K562 (cell line): ENCODE measurements around the gene HCRT. TPM values are rescaled to one million over a fixed set of nuclear protein-coding genes. Genes with fewer than 3 reads are reported as not detected.

Experiments used
- CC2D1A ChIP-seq: fragments of 450-650 bp; IDR thresholded peaks from 2 replicates; pipeline ENCODE4 v1.6.1; 2017; ENCODE audit warnings: mild to moderate bottlenecking
- CCAR2 ChIP-seq: fragments of 200-400 bp; formaldehyde crosslinking; IDR thresholded peaks from 2 replicates; pipeline ENCODE4 v1.6.1; 2017; ENCODE audit warnings: mild to moderate bottlenecking, low read depth, low read length
- ELF2 ChIP-seq: fragments of 250-450 bp; sonication (Bioruptor Pico); IDR thresholded peaks from 2 replicates; pipeline ENCODE4 v1.5.0; 2021; ENCODE audit warnings: mild to moderate bottlenecking
- ELF4 ChIP-seq: fragments of 450-650 bp; formaldehyde crosslinking; IDR thresholded peaks from 2 replicates; pipeline ENCODE4 v1.4.0; 2022; ENCODE audit warnings: missing genetic modification characterization
- FOXJ3 ChIP-seq: sonication (generic); formaldehyde crosslinking; IDR thresholded peaks from 2 replicates; pipeline ENCODE4 v1.4.0; 2020; ENCODE audit warnings: mild to moderate bottlenecking, missing genetic modification reagents
- HDAC3 ChIP-seq: fragments of 450-650 bp; IDR thresholded peaks from 2 replicates; pipeline ENCODE4 v1.6.1; 2018; ENCODE audit warnings: borderline replicate concordance, mild to moderate bottlenecking, moderate library complexity; ENCODE audit not compliant: partially characterized antibody
- HNRNPL ChIP-seq: fragments of 200-400 bp; formaldehyde crosslinking; IDR thresholded peaks from 2 replicates; pipeline ENCODE4 v1.6.1; 2017; ENCODE audit warnings: low read depth, mild to moderate bottlenecking, low read length
- IRF2 ChIP-seq: sonication (generic); formaldehyde crosslinking; IDR thresholded peaks from 2 replicates; pipeline ENCODE4 v1.8.1; 2022; ENCODE audit warnings: mild to moderate bottlenecking, missing genetic modification reagents
- KAT8 ChIP-seq: fragments of 450-650 bp; IDR thresholded peaks from 2 replicates; pipeline ENCODE4 v1.6.1; 2016; ENCODE audit warnings: low read depth, mild to moderate bottlenecking
- MXI1 ChIP-seq: IDR thresholded peaks from 2 replicates; pipeline ENCODE4 v1.6.1; 2011; ENCODE audit warnings: low read depth, mild to moderate bottlenecking, improper control_type of control experiment, low read length
- PRMT5 ChIP-seq: sonication (generic); formaldehyde crosslinking; IDR thresholded peaks from 2 replicates; pipeline ENCODE4 v1.5.0; 2020; ENCODE audit warnings: missing genetic modification reagents
- TFAM ChIP-seq: fragments of 250-450 bp; sonication (Bioruptor Pico); conservative IDR thresholded peaks from 2 replicates; pipeline ENCODE4 v1.5.0; 2021; ENCODE audit warnings: mild to moderate bottlenecking, moderate library complexity
- TOE1 ChIP-seq, 2 experiments: fragments of 450-650 bp in 1 of 2; sonication (generic) in 1 of 2; formaldehyde crosslinking in 1 of 2; IDR thresholded peaks; 2 replicates each; pipeline versions ENCODE4 v1.7.1 to v1.8.0; 2016 to 2022; ENCODE audit warnings: borderline replicate concordance in 2 of 2, mild to moderate bottlenecking in 2 of 2, antibody characterized with exemption in 1 of 2, inconsistent platforms in 1 of 2, low read depth in 1 of 2, missing genetic modification reagents in 1 of 2, moderate library complexity in 1 of 2
- ZSCAN29 ChIP-seq: fragments of 450-650 bp; IDR thresholded peaks from 2 replicates; pipeline ENCODE4 v1.6.1; 2017
- polyA plus RNA-seq, 8 experiments: library from polyadenylated mRNA; depleted of rRNA in 4 of 8; stranded (reverse) in 5 of 8; unstranded in 3 of 8; fragments of >200 nt; fragmentation: Nextera tagmentation in 2 of 8; fragmentation: Illumina TruSeq in 1 of 8; extraction: Ambion mirVana in 2 of 8; extraction: Trizol in 1 of 8; gene quantifications; 2 replicates each; pipeline versions ENCODE4 v1.2.1 to v1.2.3, GENCODE V29; 2011 to 2014; ENCODE audit warnings: inconsistent platforms in 1 of 8, missing spikeins in 1 of 8
- total RNA-seq, 7 experiments: library from RNA; depleted of rRNA in 6 of 7; stranded (reverse); fragments of >200 nt in 6 of 7; fragmentation: Illumina TruSeq in 2 of 7; extraction: Trizol in 2 of 7; gene quantifications; 2 replicates each; pipeline versions ENCODE4 v1.2.1 to v1.2.3, GENCODE V29; 2011 to 2021; ENCODE audit warnings: low replicate concordance in 1 of 7
- TF ChIP-seq, protein P1 (sequence below): fragments of 450-650 bp; IDR thresholded peaks from 2 replicates; pipeline ENCODE4 v1.6.1; 2016; ENCODE audit warnings: antibody characterized with exemption
- TF ChIP-seq, protein P2 (sequence below): IDR thresholded peaks from 2 replicates; pipeline ENCODE4 v1.6.1; 2012; ENCODE audit warnings: low read depth, low read length, improper control_type of control experiment, borderline replicate concordance
- TF ChIP-seq, protein P3 (sequence below): fragments of 450-650 bp; formaldehyde crosslinking; IDR thresholded peaks from 2 replicates; pipeline ENCODE4 v1.4.0; 2022; ENCODE audit warnings: mild to moderate bottlenecking, moderate library complexity
- TF ChIP-seq, protein P4 (sequence below): fragments of 250-450 bp; sonication (Bioruptor Pico); IDR thresholded peaks from 2 replicates; pipeline ENCODE4 v1.6.1; 2021; ENCODE audit warnings: mild to moderate bottlenecking
- TF ChIP-seq, protein P5 (sequence below): fragments of 250-450 bp; sonication (Bioruptor Pico); IDR thresholded peaks from 2 replicates; pipeline ENCODE4 v1.4.0; 2020; ENCODE audit warnings: mild to moderate bottlenecking, moderate library complexity
- TF ChIP-seq, protein P6 (sequence below): fragments of 250-450 bp; sonication (Bioruptor Pico); IDR thresholded peaks from 2 replicates; pipeline ENCODE4 v1.8.0; 2021; ENCODE audit warnings: moderate library complexity, mild to moderate bottlenecking, inconsistent platforms

The HCRT gene
- total and polyA plus RNA-seq, 9 of the 15 experiments (the other 6 are each of a cell fraction or from before 2014, with no cell fraction given): not detected

DNA sequence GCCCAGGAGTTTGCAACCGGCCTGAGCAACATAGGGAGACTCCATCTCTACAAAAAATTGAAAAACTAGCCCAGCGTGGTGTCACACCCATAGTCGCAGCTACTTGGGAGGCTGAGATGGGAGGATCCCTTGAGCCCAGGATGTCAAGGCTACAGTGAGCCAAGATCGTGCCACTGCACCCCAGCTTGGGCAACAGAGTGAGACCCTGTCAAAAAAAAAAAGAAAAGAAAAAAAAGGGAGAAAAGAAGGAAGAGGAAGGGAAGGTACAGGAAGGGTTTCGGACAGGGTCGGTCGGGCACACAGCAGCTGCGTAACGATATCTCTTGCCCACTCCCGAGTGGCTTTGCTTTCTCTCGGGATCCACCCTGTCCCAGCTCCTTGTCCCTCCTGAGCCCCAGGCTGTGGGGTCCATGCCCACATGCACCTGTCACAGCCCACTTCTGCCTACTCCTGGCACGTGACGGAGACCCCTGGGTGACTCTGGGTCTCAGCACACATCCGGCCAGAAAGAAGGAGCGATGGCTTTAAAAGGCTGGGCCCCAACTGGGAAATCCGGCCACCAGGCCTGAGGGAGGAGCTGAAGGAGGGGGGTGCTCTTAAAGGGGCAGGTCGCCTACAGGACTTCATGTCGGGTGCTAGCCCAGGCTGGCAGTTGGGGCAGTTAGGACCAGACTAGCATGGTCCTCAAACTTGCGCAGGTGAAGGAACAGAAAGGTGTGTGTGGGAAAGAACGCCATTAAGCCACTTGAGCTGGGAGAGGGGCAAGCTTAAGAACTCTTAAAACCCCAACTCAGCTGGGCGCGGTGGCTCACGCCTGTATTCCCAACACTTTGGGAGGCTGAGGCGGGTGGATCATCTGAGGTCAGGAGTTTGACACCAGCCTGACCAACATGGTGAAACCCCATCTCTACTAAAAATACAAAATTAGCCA, 9.0 kb upstream of the HCRT start, which contains the start of gene GHDC (continued):
- TF ChIP-seq, protein P1, sequence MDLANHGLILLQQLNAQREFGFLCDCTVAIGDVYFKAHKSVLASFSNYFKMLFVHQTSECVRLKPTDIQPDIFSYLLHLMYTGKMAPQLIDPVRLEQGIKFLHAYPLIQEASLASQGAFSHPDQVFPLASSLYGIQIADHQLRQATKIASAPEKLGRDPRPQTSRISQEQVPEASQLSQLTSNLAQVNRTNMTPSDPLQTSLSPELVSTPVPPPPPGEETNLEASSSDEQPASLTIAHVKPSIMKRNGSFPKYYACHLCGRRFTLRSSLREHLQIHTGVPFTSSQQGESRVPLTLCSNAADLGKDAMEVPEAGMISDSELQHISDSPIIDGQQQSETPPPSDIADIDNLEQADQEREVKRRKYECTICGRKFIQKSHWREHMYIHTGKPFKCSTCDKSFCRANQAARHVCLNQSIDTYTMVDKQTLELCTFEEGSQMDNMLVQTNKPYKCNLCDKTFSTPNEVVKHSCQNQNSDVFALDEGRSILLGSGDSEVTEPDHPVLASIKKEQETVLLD: peak; percentile 45; the same call in 1 of the 2 replicates
- TF ChIP-seq TOE1 (IDR thresholded peaks at IDR 0.05; ENCODE audit: borderline replicate concordance) (peak; percentile 98), TOE1 (CRISPR knock-in tag; IDR thresholded peaks at IDR 0.05; ENCODE audit: borderline replicate concordance, low read depth) (no peak), FOXJ3 (CRISPR knock-in tag) (no peak), ZSCAN29 (no peak), HNRNPL (no peak), IRF2 (CRISPR knock-in tag) (no peak), CC2D1A (no peak; the same call in 1 of the 2 replicates), CCAR2 (no peak), ELF4 (CRISPR knock-in tag) (no peak), TFAM (CRISPR knock-in tag) (no peak), ELF2 (CRISPR knock-in tag) (peak; percentile 63; the same call in 1 of the 2 replicates), KAT8 (no peak), MXI1 (no peak), PRMT5 (CRISPR knock-in tag) (no peak), HDAC3 (no peak)
- TF ChIP-seq, protein P2, sequence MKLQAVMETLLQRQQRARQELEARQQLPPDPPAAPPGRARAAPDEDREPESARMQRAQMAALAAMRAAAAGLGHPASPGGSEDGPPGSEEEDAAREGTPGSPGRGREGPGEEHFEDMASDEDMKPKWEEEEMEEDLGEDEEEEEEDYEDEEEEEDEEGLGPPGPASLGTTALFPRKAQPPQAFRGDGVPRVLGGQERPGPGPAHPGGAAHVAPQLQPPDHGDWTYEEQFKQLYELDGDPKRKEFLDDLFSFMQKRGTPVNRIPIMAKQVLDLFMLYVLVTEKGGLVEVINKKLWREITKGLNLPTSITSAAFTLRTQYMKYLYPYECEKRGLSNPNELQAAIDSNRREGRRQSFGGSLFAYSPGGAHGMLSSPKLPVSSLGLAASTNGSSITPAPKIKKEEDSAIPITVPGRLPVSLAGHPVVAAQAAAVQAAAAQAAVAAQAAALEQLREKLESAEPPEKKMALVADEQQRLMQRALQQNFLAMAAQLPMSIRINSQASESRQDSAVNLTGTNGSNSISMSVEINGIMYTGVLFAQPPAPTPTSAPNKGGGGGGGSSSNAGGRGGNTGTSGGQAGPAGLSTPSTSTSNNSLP: no peak
- TF ChIP-seq, protein P3, sequence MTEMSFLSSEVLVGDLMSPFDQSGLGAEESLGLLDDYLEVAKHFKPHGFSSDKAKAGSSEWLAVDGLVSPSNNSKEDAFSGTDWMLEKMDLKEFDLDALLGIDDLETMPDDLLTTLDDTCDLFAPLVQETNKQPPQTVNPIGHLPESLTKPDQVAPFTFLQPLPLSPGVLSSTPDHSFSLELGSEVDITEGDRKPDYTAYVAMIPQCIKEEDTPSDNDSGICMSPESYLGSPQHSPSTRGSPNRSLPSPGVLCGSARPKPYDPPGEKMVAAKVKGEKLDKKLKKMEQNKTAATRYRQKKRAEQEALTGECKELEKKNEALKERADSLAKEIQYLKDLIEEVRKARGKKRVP: no peak
- TF ChIP-seq, protein P4, sequence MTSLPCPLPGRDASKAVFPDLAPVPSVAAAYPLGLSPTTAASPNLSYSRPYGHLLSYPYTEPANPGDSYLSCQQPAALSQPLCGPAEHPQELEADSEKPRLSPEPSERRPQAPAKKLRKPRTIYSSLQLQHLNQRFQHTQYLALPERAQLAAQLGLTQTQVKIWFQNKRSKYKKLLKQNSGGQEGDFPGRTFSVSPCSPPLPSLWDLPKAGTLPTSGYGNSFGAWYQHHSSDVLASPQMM (CRISPR knock-in tag): no peak
- TF ChIP-seq, protein P5, sequence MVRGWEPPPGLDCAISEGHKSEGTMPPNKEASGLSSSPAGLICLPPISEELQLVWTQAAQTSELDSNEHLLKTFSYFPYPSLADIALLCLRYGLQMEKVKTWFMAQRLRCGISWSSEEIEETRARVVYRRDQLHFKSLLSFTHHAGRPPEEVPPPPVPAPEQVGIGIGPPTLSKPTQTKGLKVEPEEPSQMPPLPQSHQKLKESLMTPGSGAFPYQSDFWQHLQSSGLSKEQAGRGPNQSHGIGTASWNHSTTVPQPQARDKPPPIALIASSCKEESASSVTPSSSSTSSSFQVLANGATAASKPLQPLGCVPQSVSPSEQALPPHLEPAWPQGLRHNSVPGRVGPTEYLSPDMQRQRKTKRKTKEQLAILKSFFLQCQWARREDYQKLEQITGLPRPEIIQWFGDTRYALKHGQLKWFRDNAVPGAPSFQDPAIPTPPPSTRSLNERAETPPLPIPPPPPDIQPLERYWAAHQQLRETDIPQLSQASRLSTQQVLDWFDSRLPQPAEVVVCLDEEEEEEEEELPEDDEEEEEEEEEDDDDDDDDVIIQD (CRISPR knock-in tag): no peak
- TF ChIP-seq, protein P6, sequence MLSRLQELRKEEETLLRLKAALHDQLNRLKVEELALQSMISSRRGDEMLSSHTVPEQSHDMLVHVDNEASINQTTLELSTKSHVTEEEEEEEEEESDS (CRISPR knock-in tag): no peak
